IgD-negative memory B cell (primary cell): ENCODE data around the gene KAZN. TPM values are rescaled to one million over a fixed set of nuclear protein-coding genes. Genes with fewer than 3 reads are reported as not detected.

Experiments
- H3K27ac Mint-ChIP-seq, 3 donors: one replicate each; pipeline ENCODE4 v1.8.0; 2020 to 2022; ENCODE audit warnings: mild to moderate bottlenecking in 3 of 3, mixed read lengths in 3 of 3, moderate library complexity in 1 of 3
- H3K27me3 Mint-ChIP-seq: one replicate; pipeline ENCODE4 v1.8.0; 2021; ENCODE audit warnings: mixed read lengths
- H3K36me3 Mint-ChIP-seq: one replicate; pipeline ENCODE4 v1.8.0; 2020; ENCODE audit warnings: mild to moderate bottlenecking, mixed read lengths
- H3K4me1 Mint-ChIP-seq, 3 donors: one replicate each; pipeline ENCODE4 v1.8.0; 2020 to 2022; ENCODE audit warnings: mixed read lengths in 3 of 3, mild to moderate bottlenecking in 1 of 3
- H3K4me3 Mint-ChIP-seq, 4 donors: one replicate each; pipeline ENCODE4 v1.8.0; 2020 to 2022; ENCODE audit warnings: mild to moderate bottlenecking in 4 of 4, mixed read lengths in 4 of 4, moderate library complexity in 3 of 4
- H3K9me3 Mint-ChIP-seq, 3 donors: one replicate each; pipeline ENCODE4 v1.8.0; 2020 to 2021; ENCODE audit warnings: mixed read lengths in 3 of 3, mild to moderate bottlenecking in 1 of 3
- polyA plus RNA-seq: library from polyadenylated mRNA; unstranded; fragments of 300-500 nt; fragmentation: Illumina TruSeq; gene quantifications from one replicate; pipeline ENCODE4 v1.2.3, GENCODE V29; 2021

Gene KAZN
- polyA plus RNA-seq, 1 donor from 2014 or later: not detected

- peaks cover 2% of the 10 kb centered on the region for H3K27me3 Mint-ChIP-seq
- H3K9me3 Mint-ChIP-seq: peaks cover 3 to 7% (median 5%) of the 10 kb centered on the region in 3 donors
- H3K27ac Mint-ChIP-seq: no peak overlapping the region
- H3K4me3 Mint-ChIP-seq: no peak overlapping the region
- no peaks in the 10 kb centered on the region for H3K4me1 Mint-ChIP-seq
- peaks cover 3% of the 10 kb centered on the region for H3K36me3 Mint-ChIP-seq
Observed at GRCh38 chr1:14803002-14803789, 204.7 kb downstream of the KAZN start.

GRCh38 chr1:14804626-14805025 lies 206.1 kb downstream of the KAZN start:
- Mint-ChIP-seq H3K36me3 (peaks cover 3% of the 10 kb centered on the region), H3K27me3 (peaks cover 2% of the 10 kb centered on the region), H3K4me1 (no peaks in the 10 kb centered on the region), H3K4me3 (no peak overlapping the region), H3K9me3 (peaks cover 3 to 11% (median 6%) of the 10 kb centered on the region in 3 donors), H3K27ac (no peak overlapping the region)

- Mint-ChIP-seq H3K36me3 (no peaks in the 10 kb centered on the region), H3K27ac (no peak overlapping the region), H3K4me3 (no peak overlapping the region), H3K4me1 (no peaks in the 10 kb centered on the region), H3K27me3 (peaks cover 2% of the 10 kb centered on the region), H3K9me3 (peaks cover 3 to 11% (median 6%) of the 10 kb centered on the region in 3 donors)
Observed at GRCh38 chr1:14806772-14807171, 208.3 kb downstream of the KAZN start.

- Mint-ChIP-seq H3K4me3 (no peak overlapping the region), H3K36me3 (no peaks in the 10 kb centered on the region), H3K9me3 (peaks cover 3 to 11% (median 6%) of the 10 kb centered on the region in 3 donors), H3K27ac (no peak overlapping the region), H3K4me1 (no peaks in the 10 kb centered on the region), H3K27me3 (no peaks in the 10 kb centered on the region)
Observed at GRCh38 chr1:14808768-14809167, 210.3 kb downstream of the KAZN start.

GRCh38 chr1:14809191-14809981 lies 210.9 kb downstream of the KAZN start:
- Mint-ChIP-seq H3K9me3 (peaks cover 3 to 11% (median 6%) of the 10 kb centered on the region in 3 donors), H3K27ac (no peak overlapping the region), H3K4me1 (no peaks in the 10 kb centered on the region), H3K27me3 (no peaks in the 10 kb centered on the region), H3K36me3 (no peaks in the 10 kb centered on the region), H3K4me3 (no peak overlapping the region)

DNA sequence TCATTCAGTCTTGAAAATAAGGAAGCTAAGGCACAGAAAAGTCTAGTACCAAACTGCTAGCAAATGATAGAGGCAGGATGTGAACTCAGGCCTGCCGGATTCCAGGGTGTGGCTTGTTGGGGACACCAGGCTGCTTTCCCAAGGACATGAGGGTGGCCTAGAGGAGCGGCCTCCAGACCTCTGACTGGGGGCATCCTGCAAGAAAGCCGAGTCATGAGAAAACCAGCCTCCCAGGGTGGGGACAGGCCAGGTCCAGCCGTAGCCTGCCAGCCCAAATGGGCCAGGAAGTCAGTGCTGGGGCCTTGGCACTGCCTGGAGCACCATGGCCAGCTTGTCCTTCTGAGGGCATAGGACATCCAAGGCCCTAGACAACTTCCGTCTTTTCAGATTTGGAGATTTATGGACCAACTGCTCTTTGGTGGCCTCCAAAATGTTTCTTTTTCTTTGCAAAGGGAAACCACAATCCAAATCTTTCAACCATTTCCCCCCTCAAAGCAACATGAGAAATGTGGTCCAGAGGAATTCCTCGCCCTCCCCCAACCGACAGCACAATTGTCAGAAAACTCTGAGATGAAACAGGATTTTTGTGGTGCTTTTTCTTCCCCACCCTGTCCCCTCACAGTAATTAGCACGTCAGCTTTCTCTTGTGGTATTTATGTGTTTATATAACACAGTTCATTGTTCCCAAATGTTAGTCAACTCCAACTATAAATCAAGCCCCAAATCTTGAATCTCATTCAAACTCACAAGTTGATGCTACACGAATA lies 212.3 kb downstream of the KAZN start:
- Mint-ChIP-seq H3K27ac (no peak overlapping the region), H3K4me3 (no peak overlapping the region), H3K27me3 (peaks cover 4% of the 10 kb centered on the region), H3K4me1 (no peaks in the 10 kb centered on the region), H3K9me3 (peaks cover 3 to 11% (median 6%) of the 10 kb centered on the region in 3 donors), H3K36me3 (no peaks in the 10 kb centered on the region)

DNA sequence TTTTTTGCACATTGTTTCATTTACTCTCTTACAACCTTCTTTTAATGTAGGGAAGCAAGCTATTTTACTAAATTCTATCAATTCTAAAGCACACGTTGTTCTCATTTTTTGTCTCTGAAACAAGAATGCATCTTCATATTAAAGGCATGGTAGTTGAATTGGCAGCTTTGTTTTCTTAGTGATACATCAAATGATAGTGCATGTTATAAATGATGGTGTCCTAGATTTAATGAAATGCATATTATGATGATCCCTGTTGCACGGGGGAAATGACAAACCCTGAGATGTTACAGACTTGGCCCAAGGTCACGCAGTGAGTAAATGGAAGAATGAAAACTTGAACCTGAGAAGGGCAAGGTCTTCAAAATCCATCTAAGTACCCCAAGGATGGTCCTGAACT lies 213.1 kb downstream of the KAZN start:
- no peak overlapping the region for H3K4me3 Mint-ChIP-seq
- peaks cover under 1 to 9% (median 5%) of the 10 kb centered on the region in 3 donors for H3K9me3 Mint-ChIP-seq
- H3K36me3 Mint-ChIP-seq: no peaks in the 10 kb centered on the region
- peaks cover 4% of the 10 kb centered on the region for H3K27me3 Mint-ChIP-seq
- H3K4me1 Mint-ChIP-seq: no peaks in the 10 kb centered on the region
- no peak overlapping the region for H3K27ac Mint-ChIP-seq

GRCh38 chr1:14812189-14812588 lies 213.7 kb downstream of the KAZN start:
- no peak overlapping the region for H3K4me3 Mint-ChIP-seq
- peaks cover 4% of the 10 kb centered on the region for H3K27me3 Mint-ChIP-seq
- peaks cover under 1% of the 10 kb centered on the region for H3K36me3 Mint-ChIP-seq
- no peak overlapping the region for H3K27ac Mint-ChIP-seq
- H3K4me1 Mint-ChIP-seq: no peaks in the 10 kb centered on the region
- H3K9me3 Mint-ChIP-seq: peaks cover 0 to 7% (median 3%) of the 10 kb centered on the region in 3 donors

DNA sequence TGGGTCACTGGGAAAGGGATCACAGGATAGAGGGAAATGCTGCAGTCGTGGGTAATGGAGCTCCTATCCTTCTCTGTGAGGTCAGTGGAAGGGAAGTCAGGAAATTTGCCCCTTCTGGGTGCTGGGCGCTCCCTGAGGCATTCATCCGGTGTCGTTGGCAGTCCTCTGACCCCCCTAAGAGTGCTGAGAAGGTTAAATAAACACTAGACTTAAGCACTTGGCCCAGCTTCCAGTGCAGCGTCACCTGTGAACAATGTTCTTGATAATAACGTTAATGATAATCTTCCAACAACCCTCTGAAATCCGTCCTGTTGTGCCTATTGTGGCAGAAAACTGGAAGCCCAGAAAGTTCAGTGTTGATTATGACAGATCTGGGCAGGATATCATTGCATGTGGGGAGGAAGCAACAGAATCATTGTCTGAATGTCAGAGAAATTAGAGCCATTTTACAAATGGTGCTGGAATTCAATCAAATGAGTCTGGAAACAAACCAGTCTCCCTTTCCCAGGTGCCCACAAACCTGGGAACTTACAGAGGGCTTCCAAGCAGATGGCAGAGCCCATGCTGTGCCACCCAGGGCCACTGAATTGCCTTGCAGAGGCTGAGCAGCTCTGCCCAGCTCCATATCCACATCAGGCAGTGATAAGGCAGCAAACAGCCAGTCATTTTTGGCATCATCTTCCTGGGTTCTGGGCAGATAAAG lies 216.8 kb downstream of the KAZN start:
- peaks cover 4% of the 10 kb centered on the region for H3K27me3 Mint-ChIP-seq
- H3K9me3 Mint-ChIP-seq: peaks cover 0 to 3% (median 0%) of the 10 kb centered on the region in 3 donors
- H3K36me3 Mint-ChIP-seq: peaks cover 2% of the 10 kb centered on the region
- no peak overlapping the region for H3K4me3 Mint-ChIP-seq
- H3K27ac Mint-ChIP-seq: no peak overlapping the region
- no peaks in the 10 kb centered on the region for H3K4me1 Mint-ChIP-seq

- H3K9me3 Mint-ChIP-seq: peaks cover 0 to 3% (median 0%) of the 10 kb centered on the region in 3 donors
- no peaks in the 10 kb centered on the region for H3K4me1 Mint-ChIP-seq
- H3K4me3 Mint-ChIP-seq: no peak overlapping the region
Observed at GRCh38 chr1:14817223-14818170, 219.0 kb downstream of the KAZN start.

DNA sequence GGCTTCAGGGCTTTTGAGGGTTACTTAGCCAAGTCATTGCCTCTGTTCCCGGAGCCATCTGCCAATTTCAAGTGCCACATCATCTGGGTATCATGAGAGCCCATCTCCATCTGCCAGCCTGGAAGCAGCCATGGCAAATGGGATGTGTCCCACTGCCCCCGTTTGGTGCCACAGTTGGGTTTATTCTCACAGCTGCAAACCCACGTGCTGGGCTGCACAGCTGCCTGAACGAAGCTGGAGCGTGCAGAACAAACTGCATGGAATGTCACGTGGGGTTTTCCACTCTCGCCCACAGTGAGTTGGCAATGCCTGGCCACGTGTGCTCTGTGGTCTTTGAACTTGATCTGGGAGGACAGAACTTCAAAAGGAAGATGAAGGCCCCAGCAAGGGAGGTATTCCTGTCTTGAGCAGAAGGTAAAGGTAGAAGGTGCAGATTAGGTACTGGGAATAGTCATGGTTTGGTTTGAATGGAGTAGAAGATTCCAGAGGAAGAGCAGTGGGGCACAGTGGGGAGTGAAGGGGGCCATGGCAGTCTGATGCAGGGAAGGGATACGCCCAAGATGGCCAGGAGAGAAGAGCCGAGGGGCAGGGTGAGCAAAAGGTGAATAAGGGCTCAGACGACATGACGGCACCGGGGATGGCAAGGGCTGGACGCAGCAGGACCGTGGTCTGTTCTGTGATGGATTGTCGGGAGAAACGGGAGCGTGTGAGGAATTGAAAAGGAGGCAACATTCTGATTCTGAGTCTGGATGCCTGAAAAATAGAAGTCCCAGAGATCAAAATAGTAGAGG lies 222.0 kb downstream of the KAZN start:
- Mint-ChIP-seq H3K4me1 (no peaks in the 10 kb centered on the region), H3K4me3 (no peak overlapping the region), H3K36me3 (peaks cover 7% of the 10 kb centered on the region), H3K27me3 (peaks cover 7% of the 10 kb centered on the region), H3K27ac (no peak overlapping the region), H3K9me3 (peaks cover 0 to 3% (median 0%) of the 10 kb centered on the region in 3 donors)

More at GRCh38 chr1:14817223-14818170, 219.0 kb downstream of the KAZN start:
- Mint-ChIP-seq H3K27me3 (peaks cover 8% of the 10 kb centered on the region), H3K27ac (no peak overlapping the region), H3K36me3 (peaks cover 4% of the 10 kb centered on the region)

- no peak overlapping the region for H3K27ac Mint-ChIP-seq
- peaks cover 8% of the 10 kb centered on the region for H3K27me3 Mint-ChIP-seq
- H3K4me3 Mint-ChIP-seq: no peak overlapping the region
- H3K36me3 Mint-ChIP-seq: peaks cover 5% of the 10 kb centered on the region
- no peaks in the 10 kb centered on the region for H3K4me1 Mint-ChIP-seq
- peaks cover 0 to 3% (median 0%) of the 10 kb centered on the region in 3 donors for H3K9me3 Mint-ChIP-seq
Observed at GRCh38 chr1:14822493-14822892, 224.0 kb downstream of the KAZN start.

- peaks cover 5% of the 10 kb centered on the region for H3K36me3 Mint-ChIP-seq
- H3K4me1 Mint-ChIP-seq: no peaks in the 10 kb centered on the region
- peaks cover 8% of the 10 kb centered on the region for H3K27me3 Mint-ChIP-seq
- H3K27ac Mint-ChIP-seq: no peak overlapping the region
- peaks cover 0 to 2% (median 2%) of the 10 kb centered on the region in 3 donors for H3K9me3 Mint-ChIP-seq
- no peak overlapping the region for H3K4me3 Mint-ChIP-seq
Observed at GRCh38 chr1:14822996-14823395, 224.5 kb downstream of the KAZN start.
